Bronchial epithelial cell (primary cell): ENCODE measurements around the gene ICOS. TPM values are rescaled to one million over a fixed set of nuclear protein-coding genes. Genes with fewer than 3 reads are reported as not detected.

Experiments
- DNase-seq: peaks from one replicate; pipeline ENCODE4 v3.0.0-alpha.2; 2010; ENCODE audit warnings: low read depth
- FAIRE-seq: peaks from 2 replicates; lab custom pipeline; 2011; peaks lifted over from hg19 to GRCh38; lab: Jason Lieb, UNC
- H3K27me3 ChIP-seq: 2 replicates; pipeline ENCODE4 v1.5.1; 2011; ENCODE audit warnings: low read length; ENCODE audit not compliant: control insufficient read depth, insufficient read depth
- H3K36me3 ChIP-seq: 2 replicates; pipeline ENCODE4 v1.5.1; 2011; ENCODE audit warnings: low read length; ENCODE audit not compliant: control insufficient read depth, insufficient read depth
- H3K4me3 ChIP-seq: 2 replicates; pipeline ENCODE4 v1.5.1; 2011; ENCODE audit warnings: mild to moderate bottlenecking, low read depth, low read length, control low read depth
- CTCF ChIP-seq: IDR thresholded peaks from 2 replicates; pipeline ENCODE4 v1.5.1; 2011; ENCODE audit warnings: mild to moderate bottlenecking, moderate library complexity, low read length, control low read depth, inconsistent platforms; ENCODE audit not compliant: insufficient read depth, severe bottlenecking
- total RNA-seq: library from RNA; depleted of rRNA; stranded (reverse); fragments of >200 nt; gene quantifications from 2 replicates; pipeline ENCODE4 v1.2.1, GENCODE V29; 2014

Gene ICOS
- total RNA-seq, 1 donor from 2014 or later = not detected

- Histone ChIP-seq H3K27me3 (no peaks in the 10 kb centered on the region), H3K36me3 (no peaks in the 10 kb centered on the region), H3K4me3 (no peak overlapping the region)
- FAIRE-seq (no peak), DNase-seq (no peak)
- TF ChIP-seq CTCF = no peak
These were observed 44.4 kb upstream of the ICOS start for GRCh38 chr2:203892207-203892606.

GRCh38 chr2:203893401-203893800 is 43.2 kb upstream of the ICOS start:
- FAIRE-seq = no peak
- no peak for DNase-seq

GRCh38 chr2:203893840-203894239 is 42.7 kb upstream of the ICOS start:
- FAIRE-seq (no peak), DNase-seq (no peak)
- TF ChIP-seq CTCF = no peak
- Histone ChIP-seq H3K4me3 (no peak overlapping the region), H3K27me3 (no peaks in the 10 kb centered on the region), H3K36me3 (no peaks in the 10 kb centered on the region)

More at GRCh38 chr2:203893401-203893800, 43.2 kb upstream of the ICOS start:
- Histone ChIP-seq H3K36me3 (no peaks in the 10 kb centered on the region), H3K27me3 (no peaks in the 10 kb centered on the region), H3K4me3 (no peak overlapping the region)
- no peak for TF ChIP-seq CTCF

GRCh38 chr2:203894262-203894661 is 42.3 kb upstream of the ICOS start:
- H3K27me3 ChIP-seq = no peaks in the 10 kb centered on the region
- no peak for FAIRE-seq
- no peaks in the 10 kb centered on the region for H3K36me3 ChIP-seq
- no peak overlapping the region for H3K4me3 ChIP-seq
- no peak for DNase-seq
- TF ChIP-seq CTCF = no peak

- DNase-seq (no peak), FAIRE-seq (no peak)
- no peaks in the 10 kb centered on the region for H3K36me3 ChIP-seq
- no peak for TF ChIP-seq CTCF
- no peak overlapping the region for H3K4me3 ChIP-seq
- H3K27me3 ChIP-seq = no peaks in the 10 kb centered on the region
These were observed 39.0 kb upstream of the ICOS start for GRCh38 chr2:203897544-203897943.

- no peak for TF ChIP-seq CTCF
- no peak for DNase-seq
- Histone ChIP-seq H3K4me3 (no peak overlapping the region), H3K36me3 (no peaks in the 10 kb centered on the region), H3K27me3 (no peaks in the 10 kb centered on the region)
- FAIRE-seq = no peak
These were observed 37.9 kb upstream of the ICOS start for GRCh38 chr2:203898657-203899056.
